Smooth muscle cell of the brain vasculature (primary cell): ENCODE measurements around the gene EPB41L4B.

Source experiments
- DNase-seq: peaks from one replicate; pipeline ENCODE4 v3.0.0-alpha.2; 2012; ENCODE audit warnings: low read depth, low spot score

EPB41L4B gene

DNA sequence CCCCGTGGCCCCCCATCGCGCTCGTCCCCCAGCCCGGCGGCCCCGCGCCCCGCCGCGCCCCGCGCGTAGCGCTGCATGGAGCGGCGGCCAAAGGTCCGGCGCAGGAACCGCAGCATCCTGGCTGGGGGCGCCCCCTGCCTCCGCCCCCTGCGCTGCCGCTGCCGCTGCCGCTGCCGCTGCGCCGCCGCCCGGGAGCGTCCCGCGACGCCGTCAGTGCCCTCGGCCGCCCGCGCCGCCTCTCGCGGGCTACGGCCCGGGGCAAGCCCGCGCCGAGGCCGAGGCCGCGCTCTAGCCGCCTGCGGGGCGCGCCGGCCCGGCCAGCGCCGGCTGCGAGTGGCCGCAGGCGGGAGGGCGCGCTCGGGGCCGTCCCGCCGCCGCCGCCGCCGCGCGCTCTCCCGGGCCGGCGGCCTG is 523 bp downstream of the EPB41L4B start:
- DNase-seq = no peak

DNA sequence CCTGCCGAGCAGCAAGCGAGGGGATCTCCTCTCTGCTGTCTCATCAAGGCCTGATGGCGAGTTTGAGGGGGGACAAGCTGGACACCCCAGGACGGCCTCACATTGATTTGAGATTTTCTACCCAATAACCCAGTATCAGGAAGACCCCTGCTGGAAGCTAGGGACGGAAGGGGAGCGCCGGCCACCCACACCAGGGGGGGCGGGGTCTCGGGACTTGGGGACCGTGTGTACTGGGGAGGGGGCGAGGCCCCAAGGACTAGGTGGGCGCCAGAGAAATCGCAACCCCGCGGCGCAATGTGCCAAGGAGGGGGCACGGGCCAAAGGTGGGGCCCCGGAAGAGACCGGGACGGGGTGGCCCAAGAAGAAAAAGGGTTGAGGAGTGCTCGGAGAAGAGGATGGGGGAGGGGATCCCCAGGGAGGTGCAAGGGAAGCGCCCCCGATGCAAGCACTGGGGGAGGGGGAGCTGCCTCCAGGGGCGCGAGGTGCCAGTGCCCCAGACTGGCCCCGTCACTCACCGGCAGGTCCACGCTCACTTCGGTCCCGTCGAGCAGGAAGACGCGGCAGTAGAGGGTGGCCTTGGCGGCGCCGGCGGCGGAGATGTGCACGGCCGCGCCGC is 1.1 kb downstream of the EPB41L4B start:
- no peak for DNase-seq

DNA sequence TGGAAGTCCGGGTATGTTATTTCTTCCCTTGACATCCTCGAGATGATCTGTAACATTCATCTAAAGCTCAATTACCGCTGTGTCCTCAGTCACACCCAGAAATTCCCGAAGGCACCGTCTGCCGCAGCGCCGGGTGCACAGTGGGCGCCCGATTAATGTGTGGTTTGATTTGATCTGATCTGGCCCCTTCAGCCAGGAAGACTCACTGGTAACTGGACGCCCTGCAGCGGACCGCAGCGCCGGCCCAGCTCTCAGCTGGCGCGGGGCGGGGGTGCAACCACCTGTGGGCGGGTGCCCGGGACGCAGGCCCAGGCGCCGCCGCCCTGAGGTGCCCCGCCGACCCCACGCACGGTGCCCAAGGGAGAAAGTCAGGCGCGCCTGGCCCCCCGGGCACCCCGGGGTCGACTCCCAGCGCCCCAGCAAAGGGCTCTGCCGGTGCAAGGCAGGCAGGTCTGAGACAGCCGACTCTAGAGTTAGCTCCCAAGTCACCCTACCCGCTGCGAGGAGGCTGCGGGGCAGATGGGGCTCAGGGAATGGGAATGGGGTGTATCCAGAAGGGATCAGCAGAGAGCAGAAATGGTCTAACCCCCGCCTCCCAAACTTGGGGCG is 1.7 kb downstream of the EPB41L4B start:
- DNase-seq = no peak

DNA sequence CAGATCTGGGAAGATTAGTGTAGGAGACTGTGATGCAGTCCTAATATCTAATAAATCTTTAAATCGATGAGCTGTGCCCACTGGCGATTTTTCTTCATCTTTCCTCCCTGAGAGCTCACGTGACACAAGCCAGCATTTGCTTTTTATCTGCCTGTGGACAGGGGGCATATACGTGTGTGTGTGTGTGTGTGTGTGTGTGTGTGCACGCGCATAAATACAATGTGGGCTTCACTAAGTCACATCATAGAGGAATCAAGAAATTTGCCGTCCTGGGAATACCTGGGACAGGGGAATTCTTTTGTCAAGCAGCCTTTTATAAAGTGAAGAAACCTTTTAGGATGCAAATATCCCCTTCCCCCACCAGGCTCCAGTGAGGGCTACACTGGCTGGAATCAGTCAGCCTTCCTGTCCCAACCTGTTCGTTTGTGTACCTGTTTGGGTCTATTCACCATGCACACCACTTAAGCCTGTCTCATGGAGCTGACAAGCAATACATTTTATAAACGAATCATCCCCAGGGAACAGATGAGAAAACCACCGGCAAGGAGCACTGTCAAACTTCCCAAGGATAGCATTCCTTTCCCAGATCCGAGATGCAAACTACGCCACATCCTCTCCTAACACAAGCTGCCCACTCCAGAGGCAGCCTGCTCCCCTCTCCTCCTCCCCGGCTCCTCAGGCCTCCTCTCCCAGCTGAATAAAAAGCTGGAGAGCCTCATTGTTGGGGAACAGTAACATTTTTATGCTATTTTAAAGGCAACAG is 2.7 kb downstream of the EPB41L4B start:
- no peak for DNase-seq

DNA sequence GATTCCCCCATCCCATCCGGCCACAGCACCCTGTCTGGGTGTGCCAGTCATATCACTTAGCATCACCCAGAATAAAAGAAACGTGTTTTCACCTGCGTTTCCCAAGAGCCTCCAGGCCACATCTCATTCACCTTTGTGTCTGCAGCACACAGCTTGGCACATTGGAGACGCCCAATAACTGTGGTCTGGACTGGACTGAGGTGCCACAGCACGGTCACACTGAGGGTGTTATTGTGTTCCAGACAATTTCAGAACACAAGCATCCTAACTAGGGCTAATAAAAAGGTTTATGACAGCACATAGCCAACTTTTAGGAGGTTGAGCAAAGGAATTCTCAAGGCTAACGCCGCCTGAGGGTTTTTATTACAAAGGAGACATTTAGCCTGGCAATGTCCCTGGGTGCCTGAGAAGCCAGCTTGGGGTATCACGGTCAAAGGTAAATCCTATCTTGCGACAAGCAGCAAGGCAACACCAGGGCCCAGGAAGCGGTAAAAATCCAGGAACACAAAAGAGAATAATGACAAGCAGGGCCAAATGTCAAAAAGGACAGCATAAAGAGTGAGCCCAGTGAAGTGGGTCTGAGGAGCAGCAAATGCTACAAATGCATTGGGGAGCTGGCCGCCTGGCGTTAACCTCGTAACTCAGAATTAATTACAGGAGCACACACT is 3.4 kb downstream of the EPB41L4B start:
- no peak for DNase-seq

DNA sequence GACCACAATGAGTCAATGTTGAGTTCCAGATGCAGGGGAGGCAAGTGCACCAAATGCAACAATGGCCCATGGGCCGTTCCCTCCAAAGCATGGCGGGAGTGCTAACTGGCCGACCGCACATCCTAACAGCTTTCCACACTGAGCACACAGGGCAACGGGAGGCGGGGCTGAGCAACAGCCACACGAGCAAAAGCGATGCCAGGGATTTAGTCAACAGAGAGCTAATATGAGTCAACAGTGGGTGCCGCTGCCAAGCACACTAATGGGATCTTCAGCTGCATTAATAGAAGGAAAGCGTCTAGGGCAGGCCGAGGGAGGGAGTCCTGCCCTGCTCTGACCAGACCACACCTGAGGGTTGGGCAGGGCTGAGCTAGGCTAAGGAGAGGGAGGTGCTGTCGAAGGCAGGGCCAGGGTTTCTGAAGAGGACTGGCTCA is 4.6 kb downstream of the EPB41L4B start:
- no peak for DNase-seq

DNA sequence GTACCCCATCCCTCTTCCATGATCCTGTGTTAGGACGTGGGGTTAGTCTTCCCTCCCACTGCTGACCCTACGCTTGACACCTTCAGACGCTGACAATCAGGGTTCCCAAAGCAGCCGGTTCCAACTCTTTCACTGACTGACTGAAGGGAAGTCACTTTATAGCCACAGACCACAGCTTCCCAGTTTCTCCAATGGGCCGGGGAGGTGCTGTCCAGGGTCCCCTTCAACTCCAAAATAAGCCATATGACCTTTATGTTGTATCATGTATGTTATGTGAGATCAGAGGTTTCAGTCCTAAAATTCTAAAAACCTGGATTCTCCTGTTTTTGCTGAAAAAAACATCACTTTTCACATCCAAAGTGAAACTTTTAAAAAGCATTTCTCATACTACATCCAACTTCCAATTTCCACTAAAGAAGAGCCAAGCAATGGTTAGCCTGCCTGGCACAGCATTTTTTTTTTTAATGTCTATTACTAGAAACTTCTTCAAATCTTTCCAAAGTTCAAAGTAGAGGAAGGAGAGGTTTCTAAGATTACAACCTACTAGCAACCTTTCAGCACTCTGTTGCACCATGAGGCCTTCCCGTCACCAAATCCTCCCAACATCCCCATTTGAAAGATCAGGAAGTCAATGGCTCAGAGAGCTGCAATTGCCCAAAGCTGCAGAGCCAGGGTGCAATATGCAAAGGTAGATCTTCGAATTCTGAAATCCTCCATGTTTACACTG is 5.2 kb downstream of the EPB41L4B start:
- DNase-seq = no peak

DNA sequence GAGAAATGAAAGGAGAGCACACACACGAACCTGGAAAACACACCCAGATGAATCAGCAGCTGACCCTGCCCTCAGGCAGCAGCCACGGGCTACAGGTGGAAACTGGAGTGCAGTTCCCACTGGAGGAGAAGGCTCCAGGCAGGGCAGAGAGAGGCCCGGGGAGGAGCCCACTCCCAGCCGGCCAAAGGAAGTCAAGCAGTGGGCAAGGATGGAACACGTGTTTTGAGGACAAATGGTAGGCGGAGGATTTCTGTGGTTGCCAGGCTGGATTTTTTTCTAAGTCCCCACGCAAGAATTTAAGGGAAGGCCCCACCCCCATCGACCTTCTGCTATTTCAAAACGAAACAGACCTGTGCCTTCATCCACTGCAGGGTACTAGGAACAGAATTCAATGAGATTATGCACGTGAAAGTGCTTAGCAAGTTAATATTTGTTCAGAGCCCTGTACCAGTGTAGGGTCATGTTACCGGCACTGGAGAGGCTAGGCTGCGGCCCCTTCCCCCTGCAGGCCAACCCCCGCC is 6.8 kb downstream of the EPB41L4B start:
- DNase-seq = no peak

DNA sequence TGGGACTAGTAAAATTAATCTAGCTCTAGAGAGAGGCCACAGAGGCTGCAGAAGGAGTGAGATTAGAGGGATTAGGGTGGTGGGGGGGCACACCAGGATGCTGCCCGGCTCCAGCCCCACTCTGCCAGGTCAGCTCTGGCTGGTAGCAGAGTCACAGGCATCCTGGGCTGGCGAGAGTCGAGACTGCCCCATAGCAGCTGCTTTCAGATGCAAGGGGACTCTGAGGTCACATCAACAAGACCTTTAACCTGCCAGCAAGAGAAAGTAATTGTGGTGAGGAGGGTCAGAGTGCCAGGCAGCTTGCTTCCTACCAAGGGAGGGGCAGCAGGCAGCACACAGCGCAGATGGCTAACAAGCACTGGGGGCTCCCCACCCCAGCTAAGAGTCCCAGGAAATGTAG is 7.5 kb downstream of the EPB41L4B start:
- no peak for DNase-seq

DNA sequence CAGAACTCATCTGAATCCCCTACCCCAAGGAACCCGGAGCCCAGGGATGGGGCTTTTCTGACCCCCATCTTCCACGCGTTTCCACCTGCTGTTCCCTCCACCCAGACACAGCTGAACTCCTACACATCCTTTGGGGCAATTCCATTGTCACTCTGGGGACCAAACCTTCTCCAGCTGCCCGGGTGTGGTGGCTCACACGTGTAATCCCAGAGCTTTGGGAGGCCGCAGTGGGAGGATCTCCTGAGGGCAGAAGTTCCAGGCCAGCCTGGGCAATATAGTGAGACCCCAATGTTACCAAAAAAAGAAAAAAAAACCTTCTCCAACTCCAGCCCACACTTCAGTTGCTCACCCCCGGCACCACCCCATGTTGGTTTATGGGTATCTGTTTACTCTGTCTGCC is 8.1 kb downstream of the EPB41L4B start:
- no peak for DNase-seq

DNA sequence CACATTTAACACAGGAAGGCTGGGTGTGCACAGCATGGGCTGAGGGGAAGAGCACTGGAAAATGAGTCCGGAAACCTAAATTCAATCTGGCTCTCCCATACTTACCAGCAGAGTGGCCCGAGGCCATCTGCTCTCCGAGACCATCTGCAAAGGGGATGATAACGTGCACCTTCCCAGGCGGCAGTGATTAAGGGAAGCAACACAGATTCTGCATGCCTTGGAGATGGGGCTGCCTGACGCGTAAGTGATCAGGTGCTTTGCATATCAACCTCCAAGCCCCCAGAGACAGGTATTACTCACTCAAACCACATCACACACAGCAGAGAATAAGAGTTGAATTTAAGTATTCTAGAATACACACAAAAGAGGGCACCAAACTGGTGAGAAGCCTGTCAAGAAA is 9.1 kb downstream of the EPB41L4B start:
- no peak for DNase-seq

DNA sequence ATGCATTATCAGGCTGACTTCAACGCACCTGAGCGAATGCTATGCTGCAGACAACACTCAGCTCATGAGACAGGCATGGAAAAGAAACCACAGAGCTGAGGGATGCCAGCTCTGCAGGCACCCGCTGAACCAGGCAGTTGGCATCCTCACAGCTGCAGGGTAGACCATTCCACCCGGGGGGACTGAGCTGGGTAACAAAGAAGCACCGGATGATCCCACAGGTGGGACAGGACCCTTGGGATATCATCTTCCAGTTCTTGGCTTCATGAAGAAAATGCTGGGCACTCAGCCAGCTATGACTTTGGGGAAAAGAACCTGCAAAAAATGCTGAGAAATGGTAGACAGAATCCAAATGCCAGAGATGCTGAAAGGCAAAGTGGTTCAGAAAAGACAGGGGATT is 9.6 kb downstream of the EPB41L4B start:
- DNase-seq = no peak

DNA sequence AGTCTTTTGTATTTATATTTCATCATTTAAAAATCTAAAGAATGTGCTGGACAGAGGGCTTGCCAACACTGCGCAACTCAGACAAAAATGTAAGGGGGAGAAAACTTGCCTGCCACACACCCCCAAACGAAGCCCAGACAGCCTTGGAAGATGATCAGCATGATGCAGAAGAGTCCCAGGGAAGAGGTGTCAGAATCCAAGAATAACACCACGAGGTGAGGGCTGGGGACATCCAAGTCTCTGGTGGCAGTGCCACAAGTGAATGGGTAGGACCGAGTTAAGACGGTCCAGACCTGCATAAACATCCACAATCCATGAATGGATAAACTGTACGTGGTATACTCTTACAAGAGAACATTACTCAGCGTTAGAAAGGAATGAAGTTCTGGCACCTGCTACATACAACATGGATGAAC is 10.4 kb downstream of the EPB41L4B start:
- no peak for DNase-seq

DNA sequence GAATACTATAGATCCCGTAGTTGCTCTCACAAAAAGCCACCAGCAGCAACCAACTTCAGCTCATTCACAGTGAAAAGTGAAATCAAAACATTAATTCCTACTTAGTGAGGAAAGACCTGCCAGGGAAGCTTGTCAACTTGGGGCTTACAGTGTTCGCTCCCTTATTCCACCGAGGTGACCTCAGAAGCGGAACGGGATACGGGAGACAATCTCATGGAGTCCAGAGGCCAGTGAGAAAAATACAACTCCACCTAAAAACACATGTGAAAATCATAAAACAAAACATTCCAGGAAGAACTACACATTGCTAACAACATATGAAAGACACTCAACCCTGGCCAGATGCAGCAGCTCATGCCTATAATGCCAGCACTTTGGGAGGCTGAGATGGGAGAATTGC is 11.6 kb downstream of the EPB41L4B start:
- DNase-seq = no peak

DNA sequence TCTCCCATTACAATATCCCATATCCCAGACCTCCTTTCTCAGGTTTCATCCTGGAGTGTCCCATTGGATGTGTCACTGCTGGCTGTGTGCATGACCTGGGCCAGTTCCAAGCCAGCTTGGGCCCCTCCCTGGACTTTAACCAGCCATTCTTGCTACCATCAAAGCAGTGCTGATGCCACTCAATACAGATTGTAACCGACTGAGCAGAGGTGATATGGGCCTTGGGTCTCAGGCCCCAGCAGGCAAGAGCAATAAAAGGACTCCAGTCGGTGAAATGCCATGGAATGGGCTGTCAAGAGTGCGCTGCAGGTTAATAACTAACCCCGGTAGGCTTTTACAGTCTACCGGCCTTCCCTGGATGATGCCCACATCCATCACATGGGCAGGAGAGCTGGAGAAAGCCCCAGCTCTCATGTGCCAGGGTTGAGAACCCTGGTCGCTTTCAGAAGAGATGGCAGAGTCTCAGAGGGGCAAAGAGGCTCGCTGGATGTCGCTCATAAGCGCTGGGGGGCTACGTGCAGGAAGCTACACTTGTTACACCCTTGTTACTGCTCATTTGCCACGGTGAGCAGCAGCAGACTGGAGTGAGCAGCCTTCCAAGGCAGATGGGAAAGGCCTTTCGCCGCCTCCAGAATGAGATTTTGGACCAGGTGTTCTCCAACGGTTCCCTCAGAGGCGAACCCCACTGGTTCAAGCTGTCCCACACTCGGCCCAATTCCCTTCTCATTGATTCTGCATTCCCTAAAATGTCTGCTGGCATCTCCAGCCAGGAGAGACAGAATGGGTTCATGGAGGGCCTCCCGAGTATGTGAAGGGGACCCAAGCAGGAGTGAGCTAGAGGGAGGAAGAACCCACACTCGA is 13.2 kb downstream of the EPB41L4B start:
- no peak for DNase-seq

DNA sequence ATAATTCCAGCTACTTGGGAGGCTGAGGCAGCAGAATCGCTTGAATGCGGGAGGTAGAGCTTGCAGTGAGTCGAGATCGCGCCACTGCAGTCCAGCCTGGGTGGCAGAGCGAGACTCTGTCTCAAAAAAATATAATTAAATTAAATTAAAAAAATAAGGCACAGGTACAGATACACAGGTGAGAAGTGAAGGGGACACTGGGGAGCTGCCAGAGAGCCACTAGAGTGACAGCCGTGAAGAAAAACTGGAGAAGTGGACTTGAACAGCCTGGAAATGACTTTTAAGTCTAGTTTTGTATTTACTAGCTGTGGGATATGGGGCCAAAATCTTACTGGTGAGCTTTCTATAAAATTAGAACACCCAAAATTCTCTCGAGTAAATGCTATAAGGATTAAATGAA is 15.1 kb downstream of the EPB41L4B start:
- DNase-seq = no peak

DNA sequence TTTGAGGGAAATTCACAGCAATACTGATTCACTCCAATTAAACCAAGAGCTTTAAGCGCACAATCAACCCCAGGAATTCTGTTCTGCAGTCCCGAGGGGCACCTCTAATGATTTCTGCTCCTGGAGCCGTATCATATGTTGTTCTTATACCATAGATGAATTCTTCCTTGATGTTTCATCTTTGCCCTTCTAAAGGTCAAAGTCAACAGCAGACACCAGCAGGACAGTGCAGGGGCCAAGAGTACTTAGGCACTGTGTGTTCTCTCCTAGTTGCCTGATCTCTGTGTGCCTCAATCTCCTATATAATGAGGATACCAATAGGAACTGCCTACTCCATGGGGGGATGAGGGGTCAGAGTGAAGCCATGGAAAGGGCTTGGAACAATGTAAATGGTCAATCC is 16.5 kb downstream of the EPB41L4B start:
- no peak for DNase-seq

DNA sequence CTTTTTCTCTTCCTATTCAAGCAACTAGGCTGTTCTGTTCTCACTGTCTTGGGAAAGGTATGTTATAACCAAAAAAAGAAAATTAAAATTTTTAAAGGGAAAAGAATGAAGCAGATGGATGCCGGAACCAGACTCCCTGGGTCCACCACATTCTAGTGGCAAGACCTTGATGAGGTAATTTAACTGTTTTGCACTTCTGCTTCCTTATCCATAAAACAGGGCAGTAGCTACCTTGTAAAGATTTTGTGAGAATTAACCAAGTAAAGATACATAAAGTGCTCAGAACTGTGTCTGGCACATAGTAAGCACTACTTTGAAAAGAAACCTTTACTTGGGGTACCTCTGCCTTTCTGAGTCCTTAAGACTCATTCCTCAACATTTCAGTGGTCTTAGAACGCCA is 17.0 kb downstream of the EPB41L4B start:
- no peak for DNase-seq

DNA sequence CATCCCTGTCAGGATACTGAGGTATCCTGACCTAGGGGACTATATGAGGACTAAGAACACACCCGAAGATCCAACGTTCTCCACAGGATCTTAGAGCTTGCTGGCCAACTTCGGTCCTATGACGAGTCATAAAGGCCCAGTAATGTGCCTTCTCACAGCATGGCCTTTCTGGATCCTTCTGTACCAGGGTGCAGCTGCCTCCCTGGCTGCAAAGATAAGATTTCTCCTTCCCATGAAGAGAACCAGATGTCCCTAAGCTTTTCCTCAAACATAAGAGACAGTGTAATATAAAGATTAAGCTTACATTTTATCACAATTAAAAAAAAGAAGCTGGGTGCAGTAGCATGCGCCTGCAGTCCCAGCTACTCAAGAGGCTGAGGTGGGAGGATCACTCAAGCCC is 18.3 kb downstream of the EPB41L4B start:
- DNase-seq = no peak

DNA sequence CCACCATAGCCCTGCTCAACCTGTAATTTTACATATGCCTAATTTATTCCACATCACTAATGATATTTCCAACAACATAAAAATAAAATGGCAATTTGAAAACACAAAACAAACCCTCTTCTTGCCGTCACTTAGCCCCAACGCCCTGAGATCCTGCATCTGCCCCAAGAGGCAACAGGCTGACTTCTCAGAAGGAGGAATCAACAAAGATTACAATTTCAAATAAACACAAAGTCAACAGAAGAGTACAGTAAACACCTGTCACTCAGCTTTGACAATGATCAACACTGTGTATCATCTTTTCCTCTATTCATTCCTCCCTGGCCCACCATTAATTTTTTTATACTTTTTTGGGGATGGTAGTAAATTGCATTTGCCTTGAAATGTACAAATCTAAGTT is 19.8 kb downstream of the EPB41L4B start:
- no peak for DNase-seq

DNA sequence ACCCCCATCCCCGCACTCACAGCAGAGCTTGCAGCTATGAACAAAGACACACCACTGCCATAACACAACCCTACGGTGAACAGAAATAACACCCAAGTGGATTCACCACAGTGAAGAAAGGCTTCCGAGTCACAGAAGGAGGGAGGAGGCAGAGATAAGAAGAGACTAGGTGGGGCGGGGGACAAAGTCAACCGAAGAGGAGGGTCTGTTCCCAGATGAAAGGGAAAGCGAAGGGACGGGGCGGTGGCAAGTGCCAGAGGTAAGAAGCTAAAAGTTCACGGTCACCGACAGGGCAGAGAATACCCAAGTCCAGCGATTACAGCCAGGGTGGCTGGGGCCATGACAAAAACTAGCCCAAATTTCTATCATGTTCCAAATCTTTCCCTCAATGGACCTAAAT is 21.0 kb downstream of the EPB41L4B start:
- DNase-seq = no peak
